Dermis blood vessel endothelial cell (primary cell): ENCODE data around the gene PAQR3. TPM values are rescaled to one million over a fixed set of nuclear protein-coding genes. Genes with fewer than 3 reads are reported as not detected.

Source experiments
- total RNA-seq: library from RNA; depleted of rRNA; stranded (reverse); fragments of >200 nt; gene quantifications from 2 replicates; pipeline ENCODE4 v1.2.3, GENCODE V29; 2014

The PAQR3 gene
- total RNA-seq, 1 donor from 2014 or later = 12.4 TPM

Other genes starting within 250 kb of the PAQR3 start
- gene BMP2K, start 163.1 kb downstream of the PAQR3 start, total RNA-seq = 95.1 and 138 TPM in 2 replicates